ENCODE measurements around the gene DPF3.

Gene DPF3

GRCh38 chr14:72686101-72686500, 207.8 kb downstream of the DPF3 start:
- in situ Hi-C loops (cut with HindIII; ENCODE audit: low sequenced_read_pairs), result no loop called here
- no peak overlapping the region for H3K4me3 ChIP-seq (ENCODE audit: low read depth, low read length)
- DNase-seq (ENCODE audit: low read depth, low spot score), result no peak
- no peak for TF ChIP-seq CTCF (IDR thresholded peaks at IDR 0.05; ENCODE audit: low read depth, low read length)

- TF ChIP-seq CTCF (IDR thresholded peaks at IDR 0.05; ENCODE audit: low read depth, low read length), result no peak
- in situ Hi-C loops (cut with HindIII; ENCODE audit: low sequenced_read_pairs), result no loop called here
- no peak for DNase-seq (ENCODE audit: low read depth, low spot score)
Measured at GRCh38 chr14:72685456-72685855, 208.4 kb downstream of the DPF3 start.

GRCh38 chr14:72683787-72684186, 210.1 kb downstream of the DPF3 start:
- no peak for TF ChIP-seq CTCF (IDR thresholded peaks at IDR 0.05; ENCODE audit: low read depth, low read length)
- no peak for DNase-seq (ENCODE audit: low read depth, low spot score)
- in situ Hi-C loops (cut with HindIII; ENCODE audit: low sequenced_read_pairs), result no loop called here
- H3K4me3 ChIP-seq (ENCODE audit: low read depth, low read length), result no peak overlapping the region

More at GRCh38 chr14:72685456-72685855, 208.4 kb downstream of the DPF3 start:
- no peak overlapping the region for H3K4me3 ChIP-seq (ENCODE audit: low read depth, low read length)

- in situ Hi-C loops (cut with HindIII; ENCODE audit: low sequenced_read_pairs), result no loop called here
- TF ChIP-seq CTCF (IDR thresholded peaks at IDR 0.05; ENCODE audit: low read depth, low read length), result no peak
- peak; percentile 17 for DNase-seq (ENCODE audit: low read depth, low spot score)
- no peak overlapping the region for H3K4me3 ChIP-seq (ENCODE audit: low read depth, low read length)
Measured at GRCh38 chr14:72682188-72682587, 211.7 kb downstream of the DPF3 start.

- peak; percentile 26 for DNase-seq (ENCODE audit: low read depth, low spot score)
- in situ Hi-C loops (cut with HindIII; ENCODE audit: low sequenced_read_pairs), result no loop called here
- no peak for TF ChIP-seq CTCF (IDR thresholded peaks at IDR 0.05; ENCODE audit: low read depth, low read length)
- no peak overlapping the region for H3K4me3 ChIP-seq (ENCODE audit: low read depth, low read length)
Measured at GRCh38 chr14:72680853-72681640, 212.9 kb downstream of the DPF3 start.

GRCh38 chr14:72679536-72680151, 214.3 kb downstream of the DPF3 start:
- peak; percentile 25 for DNase-seq (ENCODE audit: low read depth, low spot score)
- no peak for TF ChIP-seq CTCF (IDR thresholded peaks at IDR 0.05; ENCODE audit: low read depth, low read length)
- no peak overlapping the region for H3K4me3 ChIP-seq (ENCODE audit: low read depth, low read length)
- in situ Hi-C loops (cut with HindIII; ENCODE audit: low sequenced_read_pairs), result no loop called here
